GM19240 (cell line): ENCODE results near the gene DCAF6.
A peak's percentile ranks its signal among the peaks of the same experiment; 100 is the strongest.
"Not testable (repeated sequence)": the region's sequence is repeated elsewhere in the genome, so short reads cannot be mapped to it uniquely, and the experiment has no call there.

Experiments
- DNase-seq: peaks from one replicate; pipeline ENCODE4 v3.0.0; 2011; ENCODE audit warnings: low spot score; ENCODE audit not compliant: insufficient read length

DCAF6 gene

DNA sequence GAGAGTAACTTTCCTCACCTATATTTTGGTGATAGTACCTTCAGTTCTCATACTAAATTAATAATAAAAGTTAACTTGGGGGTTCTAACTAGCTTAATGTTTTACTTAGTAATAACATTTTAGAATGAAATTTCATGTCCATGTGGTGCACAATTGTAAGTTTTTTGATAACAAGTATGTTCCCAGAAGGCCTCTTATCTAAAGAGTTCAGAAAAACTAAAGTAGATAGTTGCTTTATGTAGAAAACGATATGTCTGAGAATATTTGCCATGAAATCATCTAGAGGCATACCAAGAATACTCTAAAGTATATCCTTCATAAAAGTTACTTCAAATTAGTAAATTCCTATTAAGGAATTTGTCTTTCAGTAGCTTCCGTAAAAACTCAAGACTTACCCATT, 12.4 kb upstream of the DCAF6 start:
- no peak for DNase-seq

DNA sequence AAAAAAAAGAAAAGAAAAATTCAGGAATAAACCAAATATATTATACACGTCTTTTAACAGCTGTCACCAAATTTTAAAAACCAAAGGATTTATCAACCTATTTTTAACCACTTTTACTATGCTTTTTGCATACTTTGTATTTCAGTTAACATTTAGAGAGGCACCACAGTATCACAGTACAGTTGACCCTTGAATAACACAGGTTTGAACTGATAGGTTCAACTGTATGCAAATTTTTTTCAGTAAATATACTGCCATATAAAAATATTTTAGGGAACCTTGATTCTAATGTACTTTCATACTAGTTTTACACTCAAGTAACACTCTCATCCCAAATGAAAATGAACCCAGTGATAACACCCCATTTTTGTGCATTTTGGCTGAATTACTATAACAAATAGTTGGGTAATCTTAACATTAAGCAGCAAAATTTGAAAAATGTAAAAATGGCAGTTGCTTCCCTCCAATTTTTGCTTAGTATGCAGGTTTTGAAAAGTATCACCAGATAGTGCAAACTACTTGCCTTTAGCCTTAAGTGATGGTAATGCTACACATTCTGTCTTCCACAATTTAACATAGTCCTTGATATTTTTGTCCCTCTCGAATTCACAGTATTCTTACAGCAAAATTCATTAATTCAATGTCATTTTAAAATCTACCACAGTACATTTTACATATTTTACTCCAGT, 11.8 kb upstream of the DCAF6 start:
- no peak for DNase-seq

DNA sequence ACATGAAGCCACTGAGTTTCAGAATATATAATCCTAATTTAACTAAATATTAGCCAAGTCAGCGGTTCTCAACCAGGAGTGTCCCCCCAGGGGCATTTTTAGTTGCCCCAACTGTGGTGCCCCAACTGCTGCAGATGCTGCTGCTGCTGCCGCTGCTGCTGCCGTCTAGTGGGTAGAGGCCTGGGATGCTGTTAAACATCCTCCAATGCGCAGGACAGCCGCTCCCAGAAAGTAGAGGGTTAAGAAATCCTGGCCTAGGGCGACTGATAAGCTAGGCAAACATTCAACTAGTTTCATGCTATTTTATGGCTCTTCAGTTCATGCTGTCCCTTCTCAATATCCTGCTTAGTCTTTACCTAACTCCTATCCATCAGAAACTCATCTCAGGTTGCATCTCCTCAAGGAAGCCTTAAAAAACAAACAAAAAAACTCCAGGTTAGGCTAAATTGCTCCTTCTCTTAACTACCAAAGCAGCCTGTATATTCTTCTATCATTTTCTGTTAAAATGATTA, 9.9 kb upstream of the DCAF6 start:
- no peak for DNase-seq

DNA sequence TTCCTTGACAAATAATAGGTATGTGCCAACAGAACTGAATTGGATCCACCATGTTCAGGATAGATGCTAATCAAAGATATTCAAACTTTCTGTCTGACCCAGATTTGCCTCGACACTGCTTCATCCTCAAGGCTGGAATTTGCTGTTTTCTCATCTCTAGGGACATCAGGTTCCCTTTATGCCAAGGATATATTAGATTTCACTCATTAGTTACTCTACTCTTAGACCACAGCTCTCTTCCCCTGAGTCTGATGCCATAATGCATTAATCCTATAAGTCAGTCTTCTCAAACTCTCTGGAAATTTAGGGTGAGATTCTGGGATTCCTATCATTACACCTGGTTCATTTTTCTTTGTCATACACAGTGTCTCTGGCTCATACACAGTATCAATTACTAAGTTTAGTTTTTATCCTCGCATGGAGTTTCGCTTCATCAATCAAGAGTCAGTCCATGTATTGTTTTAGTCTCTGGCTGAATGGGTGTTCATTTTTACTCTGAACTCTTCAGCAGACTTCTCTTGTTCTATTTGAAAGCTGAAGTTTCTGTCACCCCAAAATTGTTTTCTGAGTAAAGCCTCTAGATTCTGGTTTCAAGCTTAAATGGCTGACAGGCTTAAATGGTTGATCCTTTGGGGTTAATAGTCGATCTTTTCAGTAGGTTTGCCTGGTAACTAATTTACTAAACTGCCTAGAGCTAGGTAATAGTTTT, 9.3 kb upstream of the DCAF6 start:
- DNase-seq = no peak

DNA sequence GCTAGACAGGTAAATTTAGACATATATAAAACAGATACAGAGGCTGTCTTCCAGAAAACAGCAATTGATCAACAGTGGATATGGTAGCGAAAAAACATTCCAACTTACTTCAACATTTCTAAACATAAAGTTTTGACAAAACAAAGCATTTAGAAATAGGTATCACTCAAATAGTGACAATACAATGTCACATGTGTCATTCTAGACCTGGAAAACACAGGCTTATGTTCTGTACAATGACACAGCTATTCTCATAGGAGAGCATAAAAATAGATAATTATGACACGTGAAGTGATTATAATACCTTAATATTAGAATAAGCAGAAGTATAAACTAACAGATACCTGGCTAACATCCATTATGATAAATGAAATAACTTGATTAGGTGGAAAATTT, 8.0 kb upstream of the DCAF6 start:
- no peak for DNase-seq

DNA sequence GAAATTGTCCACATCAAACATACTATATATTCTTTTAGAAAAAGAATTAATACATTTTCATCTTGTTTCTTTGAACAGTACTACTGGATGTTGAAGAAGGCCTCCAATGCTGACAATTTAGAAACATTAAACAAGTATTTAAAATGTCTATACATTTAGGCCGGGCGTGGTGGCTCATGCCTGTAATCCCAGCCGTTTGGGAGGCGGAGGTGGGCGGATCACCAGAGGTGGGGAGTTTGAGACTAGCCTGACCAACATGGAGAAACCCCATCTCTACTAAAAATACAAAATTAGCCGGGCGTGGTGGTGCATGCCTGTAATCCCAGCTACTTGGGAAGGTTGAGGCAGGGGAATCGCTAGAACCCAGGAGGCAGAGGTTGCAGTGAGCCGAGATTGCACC, 7.6 kb upstream of the DCAF6 start:
- not testable (repeated sequence) for DNase-seq

DNA sequence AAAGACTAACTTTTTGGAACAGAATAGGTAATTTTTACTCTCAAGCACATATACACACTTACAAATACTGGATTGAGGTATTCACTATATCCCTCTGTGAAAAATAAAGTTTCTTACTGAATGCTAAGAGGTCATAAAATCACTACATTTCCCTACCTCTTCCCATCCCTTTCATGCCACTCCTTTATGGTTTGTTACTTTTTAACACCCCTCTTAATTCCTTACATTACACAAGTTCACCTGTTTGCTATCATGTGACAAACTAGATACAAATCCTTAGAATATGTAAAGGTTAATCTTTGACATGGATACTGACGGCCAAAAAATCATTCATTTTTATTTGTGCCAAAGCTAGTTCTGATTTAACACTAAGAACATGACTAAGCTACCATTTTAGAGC, 6.8 kb upstream of the DCAF6 start:
- DNase-seq = no peak

DNA sequence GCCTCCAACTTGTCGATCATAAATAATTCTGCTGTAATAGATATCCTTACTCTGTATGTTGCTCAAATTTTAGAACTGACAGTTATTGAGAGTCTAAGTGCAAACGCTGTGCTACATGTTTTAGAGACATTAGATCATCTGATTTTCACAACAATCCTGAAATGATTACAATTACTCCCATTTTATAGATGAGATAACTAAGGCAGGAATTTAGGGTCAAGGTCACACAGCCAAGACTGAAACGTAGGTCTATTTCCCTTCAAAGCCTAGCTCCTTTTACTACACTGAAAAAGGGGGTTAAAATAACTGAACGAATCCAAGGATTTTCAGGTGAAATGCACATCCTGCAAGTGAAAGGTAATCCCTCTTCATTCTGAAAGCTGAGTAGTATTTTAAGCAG, 2.7 kb upstream of the DCAF6 start:
- no peak for DNase-seq

DNA sequence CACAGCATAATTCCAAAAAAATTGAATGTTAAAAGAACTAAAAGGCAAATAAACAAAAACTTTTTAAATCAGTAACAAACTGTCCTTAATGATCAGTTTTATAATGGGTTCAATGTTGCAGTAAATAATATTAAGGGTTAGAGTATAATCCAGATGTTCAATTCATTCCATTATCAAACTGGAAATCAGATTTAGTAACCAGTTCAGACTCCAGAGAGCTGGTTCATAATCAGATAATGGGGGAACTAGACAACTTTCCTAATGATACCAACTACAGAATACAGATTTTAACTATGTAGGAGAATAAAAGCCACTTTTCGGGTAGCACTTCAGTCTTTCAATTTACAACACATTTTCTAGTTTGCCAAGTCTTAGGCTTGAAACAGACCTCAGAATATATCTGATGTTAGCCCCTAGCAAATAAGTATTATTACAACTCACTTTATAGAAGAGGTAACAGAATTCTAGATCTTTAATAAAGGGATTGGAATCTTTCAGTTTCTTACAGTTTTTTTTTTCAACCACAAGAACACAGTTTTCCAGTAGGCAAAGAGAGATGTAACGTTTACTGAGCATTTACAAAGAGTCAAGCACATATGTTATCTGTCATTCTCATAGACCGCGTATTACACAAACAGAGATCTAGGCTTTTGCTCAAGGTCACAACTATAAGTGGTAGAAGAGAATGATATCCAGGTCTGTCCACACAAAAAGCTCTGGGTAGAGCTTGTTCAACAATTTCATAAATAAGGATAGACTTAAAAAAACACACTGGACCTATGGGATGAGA, 1.9 kb upstream of the DCAF6 start:
- DNase-seq = no peak

DNA sequence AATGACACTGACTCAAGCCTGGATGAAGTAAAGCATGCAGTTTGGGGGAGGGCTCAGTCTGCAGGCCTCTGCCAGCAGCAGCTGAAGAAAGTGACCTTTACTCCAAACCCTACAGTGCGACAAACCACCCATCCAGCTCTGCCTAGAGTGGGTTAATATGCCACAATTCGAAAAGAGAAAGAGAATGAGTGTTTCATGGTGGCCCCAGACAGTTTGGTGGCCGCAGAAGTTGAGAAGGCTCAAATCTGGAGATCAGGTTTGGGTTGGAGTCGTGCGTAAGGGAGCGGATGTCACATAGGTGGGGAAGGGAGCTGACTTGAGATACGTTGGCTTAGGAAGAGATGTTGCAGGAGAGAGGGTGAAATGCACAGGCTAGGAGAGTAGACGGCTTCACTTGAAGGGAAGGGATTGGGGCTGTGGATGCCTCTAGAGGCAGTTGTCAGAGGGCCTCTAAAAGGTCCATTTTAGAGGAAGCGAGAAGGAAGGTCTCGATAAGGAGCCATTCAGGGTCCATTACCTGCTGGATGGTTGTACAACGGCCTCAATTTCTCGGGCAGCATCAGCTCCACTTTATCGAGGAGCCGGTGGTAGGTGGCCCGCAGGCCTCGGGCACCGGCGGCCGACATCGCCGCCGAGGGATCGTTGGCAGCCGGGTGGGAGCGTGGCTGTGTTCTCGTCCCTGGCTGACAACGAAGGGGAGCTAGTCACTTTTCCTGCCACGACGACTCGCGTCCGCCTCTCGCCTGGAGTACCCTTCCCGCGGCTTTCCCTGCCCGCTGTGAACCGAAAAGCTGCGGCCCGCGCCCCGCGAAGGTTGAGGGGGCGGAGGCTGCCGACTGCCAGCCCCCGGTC, 1.0 kb upstream of the DCAF6 start:
- no peak for DNase-seq

DNA sequence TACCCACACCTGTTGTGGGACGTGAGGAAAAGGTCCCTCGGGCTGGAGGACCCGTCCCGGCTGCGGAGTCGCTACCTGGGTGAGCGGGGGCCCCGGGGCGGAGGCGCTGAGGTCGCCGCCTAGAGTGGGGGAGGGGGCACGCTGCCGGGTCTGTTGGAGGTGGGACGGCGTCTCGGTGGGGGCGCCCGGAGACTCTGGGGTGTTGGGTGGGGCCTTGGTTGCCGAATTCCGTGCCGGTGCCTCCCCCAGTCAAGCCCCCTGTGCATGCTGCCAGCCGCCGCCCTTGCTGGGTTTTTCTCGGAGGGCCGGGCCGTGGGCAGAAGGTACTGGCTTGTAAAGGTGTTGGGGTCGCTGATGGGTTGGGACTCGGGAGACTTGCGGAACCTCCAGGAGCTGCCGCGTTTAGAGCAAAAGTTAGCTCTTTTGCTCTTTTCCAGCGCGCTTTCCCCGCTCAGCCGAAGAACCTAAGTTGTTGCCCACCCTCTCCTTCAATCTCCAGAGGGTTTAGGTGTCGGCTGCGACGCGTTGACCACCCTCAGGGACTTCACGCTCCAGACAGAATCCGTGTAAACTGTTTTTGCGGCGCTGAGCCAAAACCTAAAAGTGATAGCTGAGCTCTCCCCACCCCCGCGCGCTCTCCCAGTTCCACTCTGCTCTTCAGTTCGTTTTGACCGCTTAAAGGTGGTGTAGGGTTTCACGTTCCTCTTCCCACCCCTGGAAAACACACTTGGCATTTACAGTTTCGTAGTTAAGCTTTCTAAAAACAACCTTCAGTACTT, 636 bp downstream of the DCAF6 start, which contains the start of gene MPC2:
MPC2 (minus strand) TSS at position 143 of the 779 bp plus-strand sequence. CDS start 1,231 bp downstream, outside the sequence.
- DNase-seq = peak; percentile 14

DNA sequence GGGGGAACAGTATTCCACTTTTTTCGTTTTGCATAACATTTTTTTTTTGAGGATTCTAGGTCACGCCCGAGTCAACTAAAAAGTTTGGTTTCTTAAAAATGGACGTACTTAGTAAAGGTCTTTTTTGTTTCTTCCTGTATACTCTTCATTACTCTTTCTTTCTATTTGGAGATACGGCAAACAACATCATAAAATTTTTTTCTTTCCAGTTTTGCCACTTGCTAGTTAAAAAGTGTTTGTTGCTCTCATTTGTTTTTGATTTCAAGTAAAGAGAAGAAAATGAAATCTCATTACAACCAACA, 1.2 kb downstream of the DCAF6 start:
- DNase-seq = no peak

DNA sequence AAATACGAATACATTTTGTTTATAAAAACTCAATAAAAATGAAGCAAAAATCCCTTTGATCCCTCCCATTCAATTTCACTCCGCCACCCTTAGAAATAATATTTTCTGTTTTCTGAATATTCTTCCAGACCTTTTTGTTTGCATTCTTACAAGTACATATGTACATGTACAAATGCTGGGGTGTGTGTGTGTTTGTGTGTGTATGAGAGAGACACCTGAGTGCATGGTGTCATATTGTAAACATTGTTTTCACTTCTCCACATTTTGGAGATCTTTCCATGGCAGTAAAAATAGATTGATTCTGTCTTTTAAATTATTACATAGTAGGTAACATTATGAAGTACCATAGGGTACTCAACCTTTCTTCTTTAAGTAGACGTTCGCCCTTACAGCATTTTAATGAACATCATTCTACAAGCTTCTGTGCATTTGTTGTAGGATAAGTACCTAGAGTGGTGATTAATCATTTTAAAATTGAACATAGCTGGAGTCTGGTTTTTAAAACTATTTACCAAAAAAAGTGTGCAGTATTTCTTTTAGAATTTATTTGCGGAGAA, 1.7 kb downstream of the DCAF6 start:
- no peak for DNase-seq

DNA sequence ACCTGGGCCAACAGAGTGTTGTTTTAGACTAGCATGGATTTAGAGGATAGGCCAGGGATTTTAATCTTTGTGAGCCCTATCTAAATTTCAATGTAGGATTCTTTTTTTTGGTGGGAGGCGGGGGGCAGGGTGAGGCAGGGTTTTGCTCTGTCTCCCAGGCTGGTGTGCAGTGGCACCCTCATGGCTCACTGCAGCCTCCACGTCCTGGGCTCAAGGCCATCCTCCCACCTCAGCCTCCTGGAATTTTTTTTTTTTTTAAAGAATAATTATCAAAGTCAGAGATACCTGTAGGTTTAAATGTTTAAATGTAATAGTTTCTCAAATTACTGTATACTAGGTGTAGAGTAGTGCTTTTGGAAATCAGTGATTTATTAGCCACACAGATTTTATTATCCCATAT, 3.8 kb downstream of the DCAF6 start:
- DNase-seq = no peak

DNA sequence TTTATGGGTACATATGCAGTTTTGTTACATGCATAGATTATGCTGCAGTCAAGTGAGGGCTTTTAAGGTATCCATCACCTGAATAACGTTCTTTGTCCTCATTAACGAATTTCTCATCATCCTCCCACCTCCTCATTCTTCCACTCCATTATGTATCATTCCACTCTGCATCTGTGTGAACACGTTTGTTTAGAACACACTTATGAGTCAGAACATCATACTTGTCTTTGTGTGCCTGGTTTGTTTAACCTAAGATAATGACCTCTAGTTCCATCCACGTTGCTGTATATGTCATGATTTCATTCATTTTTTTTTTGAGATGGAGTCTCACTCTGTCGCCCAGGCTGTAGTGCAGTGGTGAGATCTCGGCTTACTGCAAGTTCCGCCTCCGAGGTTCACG, 7.1 kb downstream of the DCAF6 start:
- no peak for DNase-seq

DNA sequence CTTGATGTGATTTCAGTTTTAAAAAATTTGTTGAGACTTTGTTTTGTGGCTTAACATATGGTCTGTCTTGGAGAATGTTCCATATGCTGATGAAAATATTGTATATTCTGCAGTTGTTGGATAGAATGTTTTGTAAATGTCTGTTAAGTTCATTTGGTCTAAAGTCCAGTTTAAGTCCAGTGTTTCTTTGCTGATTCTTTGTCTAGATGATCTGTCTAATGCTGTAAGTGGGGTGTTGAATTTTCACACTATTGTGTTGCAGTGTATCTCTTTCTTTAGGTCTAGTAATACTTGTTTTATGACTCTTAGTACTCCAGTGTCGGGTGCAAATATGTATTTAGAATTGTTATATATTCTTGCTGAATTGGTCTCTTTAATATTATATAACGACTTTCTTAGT, 11.2 kb downstream of the DCAF6 start:
- DNase-seq = no peak

DNA sequence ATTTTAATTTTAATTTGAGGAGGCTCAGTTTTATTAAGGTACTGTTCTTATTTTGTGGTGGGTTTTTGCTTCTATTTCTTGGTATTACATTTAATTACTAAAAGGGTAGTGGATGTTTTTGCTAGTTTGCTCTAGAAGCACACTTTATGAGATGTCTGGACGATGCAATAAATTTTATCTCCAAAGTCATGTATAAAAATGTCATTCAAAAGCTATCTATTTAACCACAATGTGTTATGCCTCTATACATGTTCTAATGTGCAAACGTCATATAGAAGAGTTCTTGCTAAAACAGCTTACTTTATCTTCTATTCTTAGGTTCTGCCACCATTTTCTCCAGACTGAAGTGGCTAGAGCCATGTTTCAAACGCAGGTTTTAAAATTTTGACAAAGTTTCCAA, 13.3 kb downstream of the DCAF6 start:
- DNase-seq = no peak

DNA sequence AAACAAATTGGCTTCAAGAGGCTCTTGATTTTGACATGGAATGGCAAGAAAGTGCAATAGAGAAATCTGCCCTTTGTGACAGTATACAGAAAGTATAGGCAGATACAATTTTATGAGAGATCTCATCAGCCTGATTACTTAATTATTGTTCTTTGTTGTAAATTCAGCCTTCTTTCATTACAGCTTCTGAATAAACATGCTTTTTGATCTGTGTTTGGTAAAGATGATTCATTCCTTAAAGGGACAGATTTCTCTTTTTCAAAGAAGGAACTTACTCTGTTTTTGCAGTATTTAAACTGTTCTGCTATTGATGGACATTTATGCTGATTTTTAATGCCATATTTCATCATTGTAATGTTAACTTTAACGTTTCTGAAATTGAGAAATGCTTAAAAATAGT, 14.1 kb downstream of the DCAF6 start:
- no peak for DNase-seq

DNA sequence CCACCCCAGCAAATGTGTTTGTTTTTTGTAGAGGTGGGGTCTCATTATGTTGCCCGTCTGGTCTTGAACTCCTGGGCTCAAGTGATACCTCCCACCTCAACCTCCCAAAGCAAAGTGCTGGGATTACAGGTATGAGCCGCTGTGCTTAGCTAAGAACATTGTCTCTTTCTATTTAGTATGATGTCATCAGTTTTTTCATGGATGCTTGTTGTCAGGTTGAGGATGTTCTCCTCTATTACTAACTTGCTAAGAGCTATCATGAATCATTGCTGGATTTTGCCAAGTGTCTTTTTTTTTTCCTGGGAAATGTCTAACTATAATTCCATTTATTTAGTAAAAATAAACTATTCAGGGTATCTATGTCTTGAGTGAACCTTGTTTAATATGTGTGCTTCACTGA, 19.4 kb downstream of the DCAF6 start:
- DNase-seq = no peak

DNA sequence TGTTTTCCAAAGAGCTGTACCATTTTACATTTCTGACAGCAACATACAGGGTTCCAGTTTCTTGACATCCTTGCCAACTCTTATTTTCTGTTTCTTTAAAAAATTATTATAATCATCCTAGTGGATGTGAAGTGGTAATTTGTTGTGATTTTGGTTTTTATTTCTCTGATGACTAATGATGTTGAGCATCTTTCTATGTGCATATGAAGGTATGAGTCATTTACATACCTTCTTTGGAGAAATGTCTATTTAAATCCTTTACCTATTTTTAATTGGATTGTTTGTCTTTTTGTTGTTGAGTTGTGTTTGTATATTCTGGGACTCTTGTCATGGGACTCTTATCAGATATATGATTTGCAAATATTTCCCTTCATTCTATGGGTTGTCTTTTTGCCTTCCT, 21.2 kb downstream of the DCAF6 start:
- no peak for DNase-seq
